Measurements from ENCODE around the gene EXOC6.

DNA sequence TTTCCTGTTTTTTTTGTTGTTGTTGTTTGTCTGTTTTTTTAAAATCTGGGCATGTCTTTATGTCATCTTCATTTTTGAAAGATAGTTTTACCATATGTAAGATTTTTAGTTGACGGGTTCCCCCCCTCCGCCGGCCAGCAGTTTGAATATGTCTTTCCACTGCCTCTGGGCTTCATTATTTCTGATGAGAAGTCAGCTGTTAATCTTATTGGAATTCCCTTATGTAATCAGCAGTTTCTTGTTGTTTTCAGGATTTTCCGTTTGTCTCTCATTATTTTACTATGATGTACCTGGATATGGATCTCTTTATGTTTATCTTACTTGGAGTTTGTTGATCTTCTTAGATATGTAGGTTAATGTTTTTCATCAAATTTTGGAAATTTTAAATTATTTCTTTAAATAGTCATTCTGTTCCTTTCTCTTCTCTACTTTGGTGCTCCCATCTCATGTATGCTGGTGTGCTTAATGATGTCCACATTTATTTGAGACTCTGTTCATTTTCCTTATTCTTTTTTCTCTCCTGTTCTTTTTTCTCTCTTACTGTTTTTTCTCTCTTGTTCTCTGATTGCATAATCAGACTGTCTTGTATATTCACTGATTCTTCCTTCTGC lies 9.7 kb downstream of the EXOC6 start:
- TF ChIP-seq CTCF (conservative IDR thresholded peaks at IDR 0.05; ENCODE audit: low read length) (no peak), EZH2phosphoT487 (IDR thresholded peaks at IDR 0.05; ENCODE audit: borderline replicate concordance, low read depth, low read length) (no peak)
